Ovary (tissue), 9 donors: ENCODE data around the gene CENPP. TPM values are rescaled to one million over a fixed set of nuclear protein-coding genes. Genes with fewer than 3 reads are reported as not detected.

Source experiments
- DNase-seq, 5 donors: peaks; one replicate each; pipeline ENCODE4 v3.0.0-alpha.2; 2019 to 2020
- H3K27ac ChIP-seq, 2 donors: fragments of 200-600 bp; one replicate each; pipeline versions ENCODE4 v1.5.1 to v1.8.0; 2019 to 2022
- H3K27me3 ChIP-seq: fragments of 200-600 bp; one replicate; pipeline ENCODE4 v1.8.0; 2022
- H3K36me3 ChIP-seq: fragments of 200-600 bp; sonication (generic); one replicate; pipeline ENCODE4 v1.5.1; 2019
- H3K4me1 ChIP-seq: one replicate; pipeline ENCODE4 v1.8.1; 2013; ENCODE audit warnings: mild to moderate bottlenecking, moderate library complexity; ENCODE audit not compliant: insufficient read depth
- H3K4me3 ChIP-seq: fragments of 200-600 bp; sonication (generic); one replicate; pipeline ENCODE4 v1.5.1; 2017
- H3K9me3 ChIP-seq, 2 donors: fragments of 200-600 bp in 1 of 2; sonication (generic) in 1 of 2; one replicate each; pipeline versions ENCODE4 v1.5.1 to v1.8.1; 2013 to 2019; ENCODE audit warnings: mild to moderate bottlenecking in 1 of 2, moderate library complexity in 1 of 2
- CTCF ChIP-seq, 3 donors: fragments of 450-650 bp in 2 of 3; fragments of 200-600 bp in 1 of 3; IDR thresholded peaks; one replicate each; pipeline versions ENCODE4 v1.5.1 to v1.8.0; 2016 to 2022; ENCODE audit warnings: antibody characterized with exemption in 3 of 3, mild to moderate bottlenecking in 1 of 3
- EP300 ChIP-seq: sonication (generic); formaldehyde crosslinking; IDR thresholded peaks from one replicate; pipeline ENCODE4 v1.6.1; 2017; ENCODE audit warnings: antibody characterized with exemption
- POLR2A ChIP-seq: fragments of 450-650 bp; IDR thresholded peaks from one replicate; pipeline ENCODE4 v1.6.1; 2017; ENCODE audit warnings: antibody characterized with exemption, mild to moderate bottlenecking, moderate library complexity
- WGBS, 3 donors: extraction: QIAGEN DNeasy Blood & Tissue Kit in 1 of 3; methylation state at CpG; one replicate each; pipeline versions ENCODE4 v1.1.5 to v1.1.7; 2013 to 2017; 5-methylcytosine and 5-hydroxymethylcytosine counted together
- intact Hi-C, 4 donors: fragments of 100-400 bp; cut with DNase I; formaldehyde crosslinking; loops; one replicate each; pipeline versions ENCODE4 v1.11.0 to v1.15.1; 2022 to 2023
- polyA plus RNA-seq, 2 donors: library from polyadenylated mRNA; stranded (reverse); fragments of 200-250 nt in 1 of 2; fragments of 350-450 nt in 1 of 2; fragmentation: Illumina TruSeq in 1 of 2; extraction: RNeasy Lipid Tissue Mini Kit (QIAGEN cat#74804) in 1 of 2; gene quantifications; one replicate each; pipeline ENCODE4 v1.2.3, GENCODE V29; 2013 to 2014
- total RNA-seq, 7 donors: library from RNA; depleted of rRNA in 2 of 7; stranded (reverse); fragments of >200 nt in 2 of 7; fragmentation: NEBNext Ultra II Directional in 3 of 7; extraction: Animal tissue kit (Norgen Biotek cat#: 25700) in 3 of 7; gene quantifications; one replicate each; pipeline versions ENCODE4 v1.1.0 to v1.2.4, GENCODE V29; 2016 to 2023
- donor health status: DM: no; HTN: no; CAD: no; lungs with moderate emphysema.
- donor health status: DM: no; HTN: no; CAD: no.
- donor health status: Bipolar disorder and iron deficiency.
- donor health status: DM: yes; HTN: yes; CAD: no.
- donor health status: DM: no; HTN: no; CAD: no.
- donor health status: DM: yes; HTN: yes; CAD: no.

CENPP gene
- total and polyA plus RNA-seq, 9 donors, result 1.4 to 9.5 (median 5.8) TPM

GRCh38 chr9:92602413-92602812 is 276.7 kb downstream of the CENPP start:
- Histone ChIP-seq H3K4me1 (peaks cover 12% of the 10 kb centered on the region), H3K27me3 (no peaks in the 10 kb centered on the region), H3K36me3 (no peaks in the 10 kb centered on the region), H3K4me3 (no peak overlapping the region), H3K27ac (no peak overlapping the region), H3K9me3 (no peaks in the 10 kb centered on the region)
- 95 to 96% (median 95%) methylated on average over 10 of the region's 10 CpGs for WGBS, 3 donors
- no peak for DNase-seq
- no peak for TF ChIP-seq EP300
- TF ChIP-seq POLR2A, result no peak
- TF ChIP-seq CTCF (IDR thresholded peaks at IDR 0.05), result no peak
- intact Hi-C loops, result no loop called here

- no peak for TF ChIP-seq CTCF (IDR thresholded peaks at IDR 0.05)
- TF ChIP-seq POLR2A, result no peak
- TF ChIP-seq EP300, result no peak
- DNase-seq, result no peak
- H3K27me3 ChIP-seq, result no peaks in the 10 kb centered on the region
- H3K9me3 ChIP-seq, result no peaks in the 10 kb centered on the region
- H3K27ac ChIP-seq, result no peak overlapping the region
- peaks cover 11% of the 10 kb centered on the region for H3K4me1 ChIP-seq
- H3K36me3 ChIP-seq, result no peaks in the 10 kb centered on the region
- intact Hi-C loops, result no loop called here
- 96 to 98% (median 97%) methylated on average over 5 of the region's 5 CpGs for WGBS, 3 donors
- H3K4me3 ChIP-seq, result no peak overlapping the region
These were observed 277.3 kb downstream of the CENPP start for GRCh38 chr9:92603100-92603499.

GRCh38 chr9:92603990-92604389 is 278.2 kb downstream of the CENPP start:
- intact Hi-C loops, result no loop called here
- H3K4me3 ChIP-seq, result no peak overlapping the region
- no peaks in the 10 kb centered on the region for H3K9me3 ChIP-seq
- no peaks in the 10 kb centered on the region for H3K36me3 ChIP-seq
- no peaks in the 10 kb centered on the region for H3K27me3 ChIP-seq
- 85 to 95% (median 85%) methylated on average over 5 of the region's 5 CpGs for WGBS, 3 donors
- H3K27ac ChIP-seq, result no peak overlapping the region
- DNase-seq, result no peak
- H3K4me1 ChIP-seq, result peaks cover 9% of the 10 kb centered on the region
- TF ChIP-seq EP300 (no peak), CTCF (IDR thresholded peaks at IDR 0.05) (no peak)

GRCh38 chr9:92605224-92605623 is 279.5 kb downstream of the CENPP start:
- Histone ChIP-seq H3K9me3 (no peaks in the 10 kb centered on the region), H3K36me3 (no peaks in the 10 kb centered on the region), H3K4me1 (peaks cover 9% of the 10 kb centered on the region), H3K27me3 (no peaks in the 10 kb centered on the region), H3K4me3 (no peak overlapping the region), H3K27ac (no peak overlapping the region)
- WGBS, 3 donors, result 86 to 97% (median 88%) methylated on average over 5 of the region's 5 CpGs
- TF ChIP-seq POLR2A, result no peak
- no peak for TF ChIP-seq EP300
- TF ChIP-seq CTCF (IDR thresholded peaks at IDR 0.05), result no peak
- DNase-seq, result no peak
- intact Hi-C loops, result no loop called here

- no peak for TF ChIP-seq EP300
- DNase-seq, result peak in 1 of 5 donors; percentile 49
- Histone ChIP-seq H3K4me1 (peaks cover 8% of the 10 kb centered on the region), H3K27ac (no peak overlapping the region), H3K4me3 (no peak overlapping the region), H3K9me3 (no peaks in the 10 kb centered on the region), H3K36me3 (no peaks in the 10 kb centered on the region), H3K27me3 (no peaks in the 10 kb centered on the region)
- WGBS, 3 donors, result 0 to 6% (median 1%) methylated on average over 2 of the region's 2 CpGs
- intact Hi-C loops, result no loop called here
These were observed 281.3 kb downstream of the CENPP start for GRCh38 chr9:92607088-92607487.
